MCF 10A (cell line): ENCODE data around the gene CUBN. TPM values are rescaled to one million over a fixed set of nuclear protein-coding genes. Genes with fewer than 3 reads are reported as not detected.

Experiments used
- BruUV-seq: library from RNA; stranded (reverse); fragments of 400-500 nt; replicated peaks from 2 replicates; lab custom pipeline; 2021; lab: Mats Ljungman, UMichigan
- CTCF ChIA-PET: fragments of 300-600 bp; sonication (Branson Sonifier 250); formaldehyde crosslinking; extraction: SDS; loops from one replicate; lab custom pipeline; 2021; ENCODE audit warnings: antibody characterized with exemption, inconsistent platforms; lab: Yijun Ruan, JAX
- POLR2A ChIA-PET: fragments of 300-600, 350-650 bp; sonication (Branson Sonifier 250); formaldehyde crosslinking; extraction: SDS; loops from one replicate; lab custom pipeline; 2020; ENCODE audit warnings: antibody characterized with exemption, inconsistent platforms; lab: Yijun Ruan, JAX
- DNase-seq: peaks from one replicate; pipeline ENCODE4 v3.0.0-alpha.2; 2018; ENCODE audit not compliant: unreplicated experiment
- H3K27ac Mint-ChIP-seq: one replicate; pipeline ENCODE4 v1.8.0; 2022; ENCODE audit warnings: mild to moderate bottlenecking, low read depth, mixed read lengths; ENCODE audit not compliant: unreplicated experiment
- H3K27me3 Mint-ChIP-seq: one replicate; pipeline ENCODE4 v1.8.0; 2022; ENCODE audit warnings: mixed read lengths; ENCODE audit not compliant: insufficient read depth, unreplicated experiment
- H3K36me3 Mint-ChIP-seq: one replicate; pipeline ENCODE4 v1.8.0; 2022; ENCODE audit warnings: mild to moderate bottlenecking, moderate library complexity, mixed read lengths; ENCODE audit not compliant: insufficient read depth, unreplicated experiment
- H3K4me1 Mint-ChIP-seq: one replicate; pipeline ENCODE4 v1.8.0; 2022; ENCODE audit warnings: mixed read lengths; ENCODE audit not compliant: insufficient read depth, unreplicated experiment
- H3K4me3 Mint-ChIP-seq: one replicate; pipeline ENCODE4 v1.8.0; 2022; ENCODE audit warnings: mild to moderate bottlenecking, moderate library complexity, mixed read lengths; ENCODE audit not compliant: unreplicated experiment
- H3K9me3 Mint-ChIP-seq: one replicate; pipeline ENCODE4 v1.8.0; 2022; ENCODE audit warnings: mixed read lengths; ENCODE audit not compliant: unreplicated experiment
- CTCF ChIP-seq: fragments of 200-600 bp; IDR thresholded peaks from one replicate; pipeline ENCODE4 v1.8.0; 2022; ENCODE audit warnings: antibody characterized with exemption, mild to moderate bottlenecking; ENCODE audit not compliant: unreplicated experiment
- intact Hi-C: fragments of 100-400 bp; cut with micrococcal nuclease; formaldehyde crosslinking; loops from 2 replicates; pipeline ENCODE4 v1.14.1; 2022
- total RNA-seq: library from RNA; stranded (reverse); gene quantifications from 2 replicates; pipeline ENCODE4 v1.2.3, GENCODE V29; 2022

Gene CUBN
- total RNA-seq, 1 experiment from 2014 or later = 1.3 TPM

- no peaks in the 10 kb centered on the region for H3K27me3 Mint-ChIP-seq
- peaks cover 26% of the 10 kb centered on the region for H3K4me1 Mint-ChIP-seq
- no peak overlapping the region for H3K27ac Mint-ChIP-seq
- no peak for TF ChIP-seq CTCF
- no peak overlapping the region for H3K4me3 Mint-ChIP-seq
- DNase-seq = peak; percentile 28
- peaks cover 10% of the 10 kb centered on the region for H3K9me3 Mint-ChIP-seq
- ChIA-PET POLR2A (no interaction called here), CTCF (interaction anchor here (0.7 kb wide), 3 partner anchors 60 to 670 kb away, joined by 3 to 4 read pairs (median 3); no protein-coding TSS in a partner anchor)
- intact Hi-C loops = no loop called here
- peaks cover 7% of the 10 kb centered on the region for H3K36me3 Mint-ChIP-seq
- no TSS peak for BruUV-seq
Observed at GRCh38 chr10:17056781-17057428, 72.7 kb downstream of the CUBN start.

DNA sequence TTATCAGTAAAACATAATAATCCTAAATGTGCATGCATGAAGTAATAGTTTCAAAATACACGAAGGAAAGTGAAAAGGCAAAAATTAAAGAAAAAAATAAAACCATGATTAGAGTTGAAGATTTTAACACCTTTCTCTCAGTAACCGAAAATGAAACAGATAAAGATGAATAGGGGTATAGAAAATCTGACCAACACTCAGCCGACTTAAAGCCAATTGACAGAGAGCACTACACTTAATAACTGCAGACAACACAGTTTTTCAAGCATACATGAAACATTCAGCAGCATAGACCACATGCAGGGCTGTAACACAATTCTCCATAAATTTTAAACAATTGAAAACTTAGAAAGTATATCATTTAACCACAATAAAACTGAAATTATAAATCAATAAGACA is 76.1 kb downstream of the CUBN start:
- intact Hi-C loops = no loop called here
- no TSS peak for BruUV-seq
- peaks cover 5% of the 10 kb centered on the region for H3K4me1 Mint-ChIP-seq
- POLR2A ChIA-PET = no interaction called here
- no peak overlapping the region for H3K27ac Mint-ChIP-seq
- DNase-seq = no peak
- peaks cover 16% of the 10 kb centered on the region for H3K9me3 Mint-ChIP-seq
- no peaks in the 10 kb centered on the region for H3K36me3 Mint-ChIP-seq
- no peak for TF ChIP-seq CTCF
- no peak overlapping the region for H3K4me3 Mint-ChIP-seq
- no peaks in the 10 kb centered on the region for H3K27me3 Mint-ChIP-seq
- CTCF ChIA-PET = no interaction called here

DNA sequence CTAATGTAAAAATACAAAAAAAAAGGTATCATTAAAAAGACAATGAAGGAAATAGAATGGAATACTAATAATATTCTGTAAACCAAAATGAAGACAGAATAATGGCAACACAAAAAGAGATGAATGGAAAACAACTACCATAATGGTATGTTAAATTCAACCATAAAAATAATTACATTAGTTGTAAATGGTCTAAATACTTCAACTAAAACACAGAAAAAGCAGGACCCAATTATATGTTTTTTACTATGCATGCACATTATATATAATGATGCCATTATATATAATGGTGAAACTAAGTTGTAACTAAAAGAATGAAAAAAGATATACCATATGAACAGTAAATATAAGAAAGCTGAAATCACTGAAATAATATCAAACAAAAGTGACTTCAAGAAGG is 76.5 kb downstream of the CUBN start:
- Mint-ChIP-seq H3K27me3 (no peaks in the 10 kb centered on the region), H3K36me3 (no peaks in the 10 kb centered on the region), H3K27ac (no peak overlapping the region), H3K4me1 (peaks cover 5% of the 10 kb centered on the region), H3K9me3 (peaks cover 16% of the 10 kb centered on the region), H3K4me3 (no peak overlapping the region)
- intact Hi-C loops = no loop called here
- CTCF ChIA-PET = no interaction called here
- no TSS peak for BruUV-seq
- DNase-seq = no peak
- POLR2A ChIA-PET = no interaction called here
- no peak for TF ChIP-seq CTCF

- peaks cover 16% of the 10 kb centered on the region for H3K9me3 Mint-ChIP-seq
Observed at GRCh38 chr10:17051851-17052250, 77.8 kb downstream of the CUBN start.

More at GRCh38 chr10:17051851-17052250, 77.8 kb downstream of the CUBN start:
- H3K27ac Mint-ChIP-seq = no peak overlapping the region
- intact Hi-C loops = no loop called here
- peaks cover 4% of the 10 kb centered on the region for H3K4me1 Mint-ChIP-seq
- TF ChIP-seq CTCF = no peak
- no TSS peak for BruUV-seq
- H3K36me3 Mint-ChIP-seq = no peaks in the 10 kb centered on the region
- no peaks in the 10 kb centered on the region for H3K27me3 Mint-ChIP-seq
- H3K4me3 Mint-ChIP-seq = no peak overlapping the region
- POLR2A ChIA-PET = no interaction called here
- DNase-seq = no peak
- CTCF ChIA-PET = no interaction called here
